ENCODE measurements around the gene EMD. TPM values are rescaled to one million over a fixed set of nuclear protein-coding genes. Genes with fewer than 3 reads are reported as not detected.

Gene EMD
- total and polyA plus RNA-seq, 2 of the 13 experiments (the other 11 are each of a cell fraction or from before 2014, with no cell fraction given), result 14.5 to 14.9 TPM

GRCh38 chrX:154378799-154379568 is at the start of gene EMD (continued):
- TF ChIP-seq ZNF275 (CRISPR knock-in tag; IDR thresholded peaks at IDR 0.05; ENCODE audit: borderline replicate concordance) (no peak), ZNF850 (CRISPR knock-in tag; conservative IDR thresholded peaks at IDR 0.05) (no peak), THAP9 (CRISPR knock-in tag; IDR thresholded peaks at IDR 0.05; ENCODE audit: borderline replicate concordance) (no peak), SNAPC2 (CRISPR knock-in tag; IDR thresholded peaks at IDR 0.05) (no peak), ZNF816 (CRISPR knock-in tag; IDR thresholded peaks at IDR 0.05; ENCODE audit: borderline replicate concordance) (no peak), ZNF10 (CRISPR knock-in tag; IDR thresholded peaks at IDR 0.05; ENCODE audit: borderline replicate concordance, low read depth) (no peak), PLRG1 (conservative IDR thresholded peaks at IDR 0.05) (no peak), ZMYM3 (CRISPR knock-in tag; IDR thresholded peaks at IDR 0.05) (no peak), ZFX (CRISPR knock-in tag; IDR thresholded peaks at IDR 0.05; ENCODE audit: low read depth) (peak; percentile 81), CENPBD1 (CRISPR knock-in tag; IDR thresholded peaks at IDR 0.05; ENCODE audit: borderline replicate concordance, low read depth) (no peak), PBX3 (CRISPR knock-in tag; IDR thresholded peaks at IDR 0.05; ENCODE audit: borderline replicate concordance) (no peak), ZNF740 (CRISPR knock-in tag; IDR thresholded peaks at IDR 0.05) (no peak), SRF (IDR thresholded peaks at IDR 0.05; ENCODE audit: low read depth, low read length) (no peak), SMARCE1 (IDR thresholded peaks at IDR 0.05; ENCODE audit: borderline replicate concordance) (no peak), RNF2 (conservative IDR thresholded peaks at IDR 0.05; ENCODE audit: low read depth) (no peak), ZNF34 (CRISPR knock-in tag; IDR thresholded peaks at IDR 0.05; ENCODE audit: borderline replicate concordance) (no peak), POLR2G (IDR thresholded peaks at IDR 0.05; ENCODE audit: low read depth, low read length) (0 out of 2 replicates have a peak, but pooled peaks have one; percentile 28), ZNF451 (CRISPR knock-in tag; IDR thresholded peaks at IDR 0.05) (no peak), PHF21A (CRISPR knock-in tag; IDR thresholded peaks at IDR 0.05) (peak; percentile 34; the same call in 1 of the 2 replicates), HOXD1 (CRISPR knock-in tag; IDR thresholded peaks at IDR 0.05) (0 out of 2 replicates have a peak, but pooled peaks have one; percentile 58), POLR2AphosphoS2 (IDR thresholded peaks at IDR 0.05; ENCODE audit: low read depth, low read length) (no peak), NR3C1 (CRISPR knock-in tag; IDR thresholded peaks at IDR 0.05) (no peak), SAFB2 (CRISPR knock-in tag; IDR thresholded peaks at IDR 0.05; ENCODE audit: borderline replicate concordance, low read depth) (no peak)
